Mesenchymal stem cell (in vitro differentiated cells and primary cell): ENCODE measurements around the gene HOXD4.

Source experiments
- DNase-seq: peaks from one replicate; pipeline ENCODE4 v3.0.0-alpha.2; 2013
- H2AFZ ChIP-seq: one replicate; pipeline ENCODE4 v1.6.1; 2013; ENCODE audit warnings: low read depth, mild to moderate bottlenecking, control low read depth, inconsistent platforms, low read length, moderate library complexity
- H2AK5ac ChIP-seq: 2 replicates; pipeline ENCODE4 v1.6.1; 2013; ENCODE audit warnings: low read length, moderate library complexity, mild to moderate bottlenecking, inconsistent platforms; ENCODE audit not compliant: severe bottlenecking
- H2BK120ac ChIP-seq: one replicate; pipeline ENCODE4 v1.6.1; 2013; ENCODE audit warnings: low read depth, mild to moderate bottlenecking, inconsistent platforms, low read length, moderate library complexity
- H2BK12ac ChIP-seq, 2 experiments: one replicate each; pipeline ENCODE4 v1.6.1; 2013; ENCODE audit warnings: inconsistent platforms in 2 of 2, low read length in 2 of 2, mild to moderate bottlenecking in 2 of 2, moderate library complexity in 2 of 2, control low read depth in 1 of 2
- H2BK15ac ChIP-seq: one replicate; pipeline ENCODE4 v1.6.1; 2013; ENCODE audit warnings: mild to moderate bottlenecking, low read depth, inconsistent platforms; ENCODE audit not compliant: poor library complexity, severe bottlenecking
- H2BK5ac ChIP-seq: 2 replicates; pipeline ENCODE4 v1.6.1; 2013; ENCODE audit warnings: low read depth, mild to moderate bottlenecking, low read length, control low read depth, inconsistent platforms; ENCODE audit not compliant: poor library complexity, severe bottlenecking
- H3K14ac ChIP-seq, 2 experiments: one replicate each; pipeline ENCODE4 v1.6.1; 2013; ENCODE audit warnings: inconsistent platforms in 2 of 2, low read length in 2 of 2, control low read depth in 1 of 2, mild to moderate bottlenecking in 1 of 2, moderate library complexity in 1 of 2
- H3K18ac ChIP-seq, 2 experiments: one replicate each; pipeline ENCODE4 v1.6.1; 2013; ENCODE audit warnings: inconsistent platforms in 2 of 2, low read length in 2 of 2, control low read depth in 1 of 2, low read depth in 1 of 2, mild to moderate bottlenecking in 1 of 2
- H3K23ac ChIP-seq, 2 experiments: one replicate each; pipeline ENCODE4 v1.6.1; 2013; ENCODE audit warnings: inconsistent platforms in 2 of 2, low read length in 2 of 2, mild to moderate bottlenecking in 2 of 2, moderate library complexity in 2 of 2, control low read depth in 1 of 2
- H3K27ac ChIP-seq: 2 replicates; pipeline ENCODE4 v1.5.1; 2013; ENCODE audit warnings: mild to moderate bottlenecking, moderate library complexity, low read length, control low read depth, inconsistent platforms; ENCODE audit not compliant: poor library complexity, severe bottlenecking
- H3K27me3 ChIP-seq, 2 experiments: 2 replicates each; pipeline versions ENCODE4 v1.6.1 to v1.7.0; 2013; ENCODE audit warnings: low read length in 2 of 2, mild to moderate bottlenecking in 2 of 2, moderate library complexity in 2 of 2, control low read depth in 1 of 2, inconsistent platforms in 1 of 2; ENCODE audit not compliant: control insufficient read depth in 1 of 2, insufficient read depth in 1 of 2
- H3K36me3 ChIP-seq, 2 experiments: 2 replicates each; pipeline versions ENCODE4 v1.6.1 to v1.7.0; 2013; ENCODE audit warnings: low read length in 2 of 2, control low read depth in 1 of 2, inconsistent platforms in 1 of 2, low read depth in 1 of 2, mild to moderate bottlenecking in 1 of 2; ENCODE audit not compliant: insufficient read depth in 2 of 2, control insufficient read depth in 1 of 2
- H3K4ac ChIP-seq, 2 experiments: one replicate each; pipeline ENCODE4 v1.6.1; 2013; ENCODE audit warnings: inconsistent platforms in 2 of 2, low read length in 2 of 2, mild to moderate bottlenecking in 2 of 2, moderate library complexity in 2 of 2, control low read depth in 1 of 2, low read depth in 1 of 2
- H3K4me1 ChIP-seq: 2 replicates; pipeline ENCODE4 v1.6.1; 2013; ENCODE audit warnings: low read depth, low read length, control low read depth; ENCODE audit not compliant: control insufficient read depth, insufficient read depth
- H3K4me2 ChIP-seq: 2 replicates; pipeline ENCODE4 v1.6.1; 2013; ENCODE audit warnings: low read length, mild to moderate bottlenecking, inconsistent platforms; ENCODE audit not compliant: poor library complexity, severe bottlenecking
- H3K4me3 ChIP-seq, 2 experiments: 2 replicates each; pipeline versions ENCODE4 v1.5.1 to v1.7.0; 2013; ENCODE audit warnings: low read length in 2 of 2, mild to moderate bottlenecking in 2 of 2, control low read depth in 1 of 2, low read depth in 1 of 2; ENCODE audit not compliant: insufficient read depth in 1 of 2
- H3K79me1 ChIP-seq: replicated peaks from 2 replicates; pipeline ENCODE4 v1.6.1; 2013; ENCODE audit warnings: mild to moderate bottlenecking, control low read depth, low read length, inconsistent platforms; ENCODE audit not compliant: poor library complexity, severe bottlenecking
- H3K9ac ChIP-seq: 2 replicates; pipeline ENCODE4 v1.7.0; 2013; ENCODE audit warnings: mild to moderate bottlenecking, low read length, moderate library complexity
- H3K9me3 ChIP-seq: 2 replicates; pipeline ENCODE4 v1.7.0; 2013; ENCODE audit warnings: mild to moderate bottlenecking, low read length; ENCODE audit not compliant: control insufficient read depth
- H4K8ac ChIP-seq: one replicate; pipeline ENCODE4 v1.6.1; 2013; ENCODE audit warnings: inconsistent platforms, mild to moderate bottlenecking, low read length, moderate library complexity
- H4K91ac ChIP-seq: one replicate; pipeline ENCODE4 v1.6.1; 2013; ENCODE audit warnings: mild to moderate bottlenecking, low read length, inconsistent platforms
- WGBS: methylation state at CpG from one replicate; pipeline ENCODE4 v1.1.7; 2013; ENCODE audit warnings: mixed read lengths; 5-methylcytosine and 5-hydroxymethylcytosine counted together

The HOXD4 gene

GRCh38 chr2:176126929-176127773, 24.2 kb upstream of the HOXD4 start:
- Histone ChIP-seq H3K4ac (no peak overlapping the region), H3K18ac (no peak overlapping the region), H3K36me3 (no peaks in the 10 kb centered on the region), H3K23ac (no peak overlapping the region), H2BK12ac (no peak overlapping the region), H4K91ac (no peak overlapping the region), H3K4me2 (no peak overlapping the region), H3K4me3 (peak overlapping the region in 1 of 2 experiments; percentile 84), H3K9ac (peak overlapping the region; percentile 90), H3K79me1 (no peaks in the 10 kb centered on the region), H3K27me3 (peaks cover 7 to 73% of the 10 kb centered on the region in 2 experiments), H2BK120ac (no peak overlapping the region), H2AFZ (no peak overlapping the region), H3K27ac (no peak overlapping the region), H2BK5ac (no peak overlapping the region), H4K8ac (no peak overlapping the region), H2AK5ac (no peak overlapping the region), H3K14ac (no peak overlapping the region), H2BK15ac (no peak overlapping the region), H3K4me1 (peaks cover 33% of the 10 kb centered on the region), H3K9me3 (no peaks in the 10 kb centered on the region)
- peak; percentile 48 for DNase-seq
- WGBS = 4% methylated on average over 3 of the region's 13 CpGs

- Histone ChIP-seq H3K18ac (no peak overlapping the region), H3K27ac (no peak overlapping the region), H3K9me3 (no peaks in the 10 kb centered on the region), H2AK5ac (no peak overlapping the region), H3K79me1 (no peaks in the 10 kb centered on the region), H3K9ac (peak overlapping the region; percentile 90), H3K4ac (no peak overlapping the region), H2BK5ac (no peak overlapping the region), H4K8ac (no peak overlapping the region), H3K14ac (no peak overlapping the region), H2AFZ (no peak overlapping the region), H2BK120ac (no peak overlapping the region), H2BK15ac (no peak overlapping the region), H4K91ac (no peak overlapping the region), H3K4me3 (peak overlapping the region in 1 of 2 experiments; percentile 84), H3K36me3 (no peaks in the 10 kb centered on the region), H3K4me1 (peaks cover 28% of the 10 kb centered on the region), H3K23ac (no peak overlapping the region), H3K27me3 (peaks cover 7 to 74% of the 10 kb centered on the region in 2 experiments), H3K4me2 (no peak overlapping the region), H2BK12ac (no peak overlapping the region)
- DNase-seq = no peak
- 55% methylated on average over 3 of the region's 4 CpGs for WGBS
Observed at GRCh38 chr2:176127774-176128072, 23.6 kb upstream of the HOXD4 start.

GRCh38 chr2:176128172-176128981, 23.0 kb upstream of the HOXD4 start:
- peaks cover 21% of the 10 kb centered on the region for H3K4me1 ChIP-seq
- H3K18ac ChIP-seq = no peak overlapping the region
- peak overlapping the region in 1 of 2 experiments; percentile 6 for H3K23ac ChIP-seq
- H2BK15ac ChIP-seq = no peak overlapping the region
- H2AK5ac ChIP-seq = no peak overlapping the region
- no peak for DNase-seq
- H4K8ac ChIP-seq = no peak overlapping the region
- no peak overlapping the region for H2AFZ ChIP-seq
- WGBS = 11% methylated on average over 49 of the region's 49 CpGs
- peak overlapping the region; percentile 90 for H3K9ac ChIP-seq
- no peak overlapping the region for H3K4ac ChIP-seq
- H2BK5ac ChIP-seq = no peak overlapping the region
- H3K4me3 ChIP-seq = peak overlapping the region; percentile 32 to 84
- H3K79me1 ChIP-seq = peaks cover under 1% of the 10 kb centered on the region
- H3K27me3 ChIP-seq = peaks cover 7 to 76% of the 10 kb centered on the region in 2 experiments
- no peak overlapping the region for H3K27ac ChIP-seq
- peak overlapping the region; percentile 66 for H3K4me2 ChIP-seq
- H3K9me3 ChIP-seq = no peaks in the 10 kb centered on the region
- H4K91ac ChIP-seq = no peak overlapping the region
- H2BK12ac ChIP-seq = no peak overlapping the region
- no peak overlapping the region for H3K14ac ChIP-seq
- no peak overlapping the region for H2BK120ac ChIP-seq
- H3K36me3 ChIP-seq = no peaks in the 10 kb centered on the region
